H1 (cell line): Measurements from ENCODE around the gene RAD23A. TPM values are rescaled to one million over a fixed set of nuclear protein-coding genes. Genes with fewer than 3 reads are reported as not detected.

ENCODE experiments used
- CTCF ChIA-PET: fragments of 300-600 bp; sonication (Branson Sonifier 250); formaldehyde crosslinking; loops from one replicate; lab custom pipeline; 2021; ENCODE audit not compliant: partially characterized antibody; lab: Charles Lee
- POLR2A ChIA-PET: fragments of 300-600 bp; sonication (Branson Sonifier 250); formaldehyde crosslinking; loops from one replicate; lab custom pipeline; 2021; ENCODE audit warnings: inconsistent platforms; ENCODE audit not compliant: partially characterized antibody; lab: Charles Lee
- DNase-seq, 2 experiments: peaks; one replicate each; pipeline versions ENCODE4 v3.0.0 to v3.0.0-alpha.2; 2010 to 2022; ENCODE audit warnings: low spot score in 2 of 2, low read depth in 1 of 2, mixed read lengths in 1 of 2
- FAIRE-seq: peaks from 2 replicates; lab custom pipeline; 2011; peaks lifted over from hg19 to GRCh38; lab: Jason Lieb, UNC
- H2AFZ ChIP-seq: 2 replicates; pipeline ENCODE4 v1.8.1; 2012; ENCODE audit warnings: low read length, inconsistent platforms
- H2AK5ac ChIP-seq: 2 replicates; pipeline ENCODE4 v1.6.1; 2013; ENCODE audit warnings: low read depth, low read length
- H2BK120ac ChIP-seq: replicated peaks from 2 replicates; pipeline ENCODE3; 2013; ENCODE audit warnings: low read depth, low read length, inconsistent platforms
- H2BK12ac ChIP-seq: 2 replicates; pipeline ENCODE4 v1.6.1; 2013; ENCODE audit warnings: low read depth, low read length
- H2BK15ac ChIP-seq: 2 replicates; pipeline ENCODE4 v1.6.1; 2013; ENCODE audit warnings: low read length
- H2BK20ac ChIP-seq: 2 replicates; pipeline ENCODE4 v1.6.1; 2013; ENCODE audit warnings: low read length
- H2BK5ac ChIP-seq: 2 replicates; pipeline ENCODE4 v1.6.1; 2013; ENCODE audit warnings: low read depth, low read length
- H3K14ac ChIP-seq: 2 replicates; pipeline ENCODE4 v1.6.1; 2013; ENCODE audit warnings: inconsistent platforms; ENCODE audit not compliant: insufficient read length
- H3K18ac ChIP-seq: 2 replicates; pipeline ENCODE4 v1.6.1; 2013; ENCODE audit warnings: low read length; ENCODE audit errors: extremely low read depth
- H3K23ac ChIP-seq: 2 replicates; pipeline ENCODE4 v1.6.1; 2013; ENCODE audit warnings: inconsistent platforms; ENCODE audit not compliant: insufficient read length
- H3K23me2 ChIP-seq: 2 replicates; pipeline ENCODE4 v1.6.1; 2013; ENCODE audit warnings: low read depth, low read length
- H3K27ac ChIP-seq: 2 replicates; pipeline ENCODE4 v1.6.1; 2011; ENCODE audit warnings: low read depth, low read length, inconsistent platforms
- H3K27me3 ChIP-seq, 4 experiments: replicated peaks in 1 of 4; 1 replicate in 1 of 4; 2 replicates in 3 of 4; pipeline versions ENCODE4 v1.6.1 to v1.8.1; 2011 to 2013; ENCODE audit warnings: low read length in 3 of 4, mild to moderate bottlenecking in 3 of 4, inconsistent platforms in 2 of 4, mixed read lengths in 2 of 4, moderate library complexity in 1 of 4; ENCODE audit not compliant: control insufficient read depth in 3 of 4, insufficient read depth in 3 of 4; ENCODE audit errors: extremely low read depth in 1 of 4
- H3K36me3 ChIP-seq, 4 experiments: 2 replicates each; pipeline versions ENCODE4 v1.6.1 to v1.8.1; 2011 to 2013; ENCODE audit warnings: mild to moderate bottlenecking in 4 of 4, low read length in 3 of 4, moderate library complexity in 2 of 4, control low read depth in 1 of 4, inconsistent platforms in 1 of 4; ENCODE audit not compliant: insufficient read depth in 4 of 4, control insufficient read depth in 2 of 4
- H3K4ac ChIP-seq: replicated peaks from 2 replicates; pipeline ENCODE3; 2013; ENCODE audit warnings: low read length, low read depth, mixed read lengths, inconsistent platforms; ENCODE audit not compliant: insufficient read length
- H3K4me1 ChIP-seq, 4 experiments: replicated peaks in 1 of 4; 1 replicate in 1 of 4; 2 replicates in 3 of 4; pipeline versions ENCODE4 v1.6.1 to v1.8.1; 2011 to 2013; ENCODE audit warnings: low read length in 3 of 4, inconsistent platforms in 2 of 4, mixed read lengths in 1 of 4; ENCODE audit not compliant: insufficient read depth in 4 of 4, control insufficient read depth in 3 of 4
- H3K4me2 ChIP-seq, 2 experiments: 2 replicates each; pipeline versions ENCODE4 v1.6.1 to v1.8.1; 2011 to 2013; ENCODE audit warnings: low read depth in 2 of 2, low read length in 2 of 2, control low read depth in 1 of 2, inconsistent platforms in 1 of 2, mild to moderate bottlenecking in 1 of 2; ENCODE audit not compliant: insufficient read depth in 1 of 2
- H3K4me3 ChIP-seq, 4 experiments: fragments of 200-600, 300-600 bp in 1 of 4; sonication (generic), shearing (Covaris generic), sonication (Bioruptor Twin) in 1 of 4; 2 replicates each; pipeline versions ENCODE4 v1.5.1 to v1.8.1; 2011 to 2016; ENCODE audit warnings: low read length in 4 of 4, low read depth in 3 of 4, control low read depth in 2 of 4, inconsistent platforms in 2 of 4, mild to moderate bottlenecking in 2 of 4, mixed read lengths in 1 of 4, moderate library complexity in 1 of 4; ENCODE audit not compliant: insufficient read depth in 2 of 4; ENCODE audit errors: extremely low read depth in 1 of 4
- H3K56ac ChIP-seq: replicated peaks from 2 replicates; pipeline ENCODE3; 2013; ENCODE audit warnings: low read depth, mild to moderate bottlenecking, mixed read lengths, low read length, inconsistent platforms; ENCODE audit not compliant: insufficient read length
- H3K79me1 ChIP-seq: 2 replicates; pipeline ENCODE4 v1.6.1; 2013; ENCODE audit warnings: low read depth, low read length, control low read depth
- H3K79me2 ChIP-seq, 2 experiments: 2 replicates each; pipeline versions ENCODE4 v1.6.1 to v1.8.1; 2012 to 2013; ENCODE audit warnings: low read length in 2 of 2, mild to moderate bottlenecking in 2 of 2, inconsistent platforms in 1 of 2; ENCODE audit not compliant: insufficient read depth in 2 of 2, control insufficient read depth in 1 of 2
- H3K9ac ChIP-seq, 4 experiments: replicated peaks in 1 of 4; 1 replicate in 1 of 4; 2 replicates in 3 of 4; pipeline versions ENCODE4 v1.6.1 to v1.8.1; 2011 to 2013; ENCODE audit warnings: low read depth in 3 of 4, low read length in 3 of 4, control low read depth in 2 of 4, mild to moderate bottlenecking in 2 of 4, moderate library complexity in 2 of 4, inconsistent platforms in 1 of 4; ENCODE audit errors: extremely low read depth in 1 of 4
- H3K9me3 ChIP-seq, 2 experiments: 2 replicates each; pipeline versions ENCODE4 v1.6.1 to v1.8.1; 2012 to 2013; ENCODE audit warnings: mild to moderate bottlenecking in 2 of 2, moderate library complexity in 2 of 2, control low read depth in 1 of 2, inconsistent platforms in 1 of 2, low read depth in 1 of 2, low read length in 1 of 2, mixed read lengths in 1 of 2; ENCODE audit not compliant: insufficient read depth in 2 of 2
- H4K20me1 ChIP-seq, 2 experiments: replicated peaks in 1 of 2; 2 replicates each; pipeline versions ENCODE3 to v1.8.1; 2011 to 2013; ENCODE audit warnings: inconsistent platforms in 2 of 2, low read length in 2 of 2, mild to moderate bottlenecking in 1 of 2; ENCODE audit not compliant: insufficient read depth in 2 of 2, control insufficient read depth in 1 of 2
- H4K5ac ChIP-seq: 2 replicates; pipeline ENCODE4 v1.6.1; 2013; ENCODE audit warnings: low read length, low read depth, mixed read lengths, inconsistent platforms; ENCODE audit not compliant: insufficient read length
- H4K8ac ChIP-seq: 2 replicates; pipeline ENCODE4 v1.8.0; 2013; ENCODE audit warnings: mild to moderate bottlenecking, moderate library complexity, low read length, inconsistent platforms; ENCODE audit not compliant: insufficient read depth; ENCODE audit errors: extremely low read depth
- H4K91ac ChIP-seq: replicated peaks from 2 replicates; pipeline ENCODE3; 2013; ENCODE audit warnings: low read length, mixed read lengths, inconsistent platforms; ENCODE audit not compliant: insufficient read length
- EGR1 ChIP-seq: IDR thresholded peaks from 2 replicates; pipeline ENCODE4 v1.6.1; 2011; ENCODE audit warnings: low read depth, low read length, borderline replicate concordance
- KDM5A ChIP-seq: fragments of 200-600 bp; IDR thresholded peaks from 2 replicates; pipeline ENCODE4 v1.7.1; 2012; ENCODE audit warnings: mild to moderate bottlenecking, low read length, inconsistent platforms, mixed read lengths
- PHF8 ChIP-seq: fragments of 200-600 bp; sonication (generic); conservative IDR thresholded peaks from 2 replicates; pipeline ENCODE4 v1.7.1; 2012; ENCODE audit warnings: low read depth, mild to moderate bottlenecking, inconsistent platforms, low read length, moderate library complexity
- POLR2AphosphoS5 ChIP-seq: IDR thresholded peaks from 2 replicates; pipeline ENCODE4 v1.6.1; 2011; ENCODE audit warnings: low read depth, low read length
- POU5F1 ChIP-seq: IDR thresholded peaks from 2 replicates; pipeline ENCODE4 v1.6.1; 2011; ENCODE audit warnings: low read depth, mild to moderate bottlenecking, low read length, moderate library complexity
- RFX5 ChIP-seq: IDR thresholded peaks from 2 replicates; pipeline ENCODE4 v1.6.1; 2011; ENCODE audit warnings: low read depth, low read length, improper control_type of control experiment, borderline replicate concordance
- SIN3A ChIP-seq, 2 experiments: IDR thresholded peaks in 1 of 2; conservative IDR thresholded peaks in 1 of 2; 2 replicates each; pipeline ENCODE4 v1.6.1; 2011 to 2012; ENCODE audit warnings: low read length in 2 of 2, improper control_type of control experiment in 1 of 2, low read depth in 1 of 2, mild to moderate bottlenecking in 1 of 2
- SP4 ChIP-seq: IDR thresholded peaks from 2 replicates; pipeline ENCODE4 v1.6.1; 2012; ENCODE audit warnings: low read length, inconsistent platforms
- WGBS, 2 experiments: shearing (Covaris generic) in 1 of 2; methylation state at CpG; one replicate each; pipeline versions ENCODE4 v1.1.6 to v1.1.7; 2013 to 2015; ENCODE audit warnings: low lambda C conversion rate in 2 of 2, mixed read lengths in 2 of 2, inconsistent platforms in 1 of 2, low coverage in 1 of 2, missing lambda C conversion rate in 1 of 2; ENCODE audit not compliant: insufficient replicate concordance in 2 of 2, insufficient coverage in 1 of 2, insufficient read length in 1 of 2; ENCODE audit errors: extremely low coverage in 1 of 2, missing lambda C conversion rate in 1 of 2; 5-methylcytosine and 5-hydroxymethylcytosine counted together
- polyA plus RNA-seq, 7 experiments: library from polyadenylated mRNA; depleted of rRNA in 3 of 7; stranded (reverse) in 5 of 7; unstranded in 2 of 7; fragments of >200 nt in 5 of 7; fragments of 200-250 nt in 2 of 7; gene quantifications; 1 replicate in 5 of 7; 2 replicates in 1 of 7; 4 replicates in 1 of 7; pipeline versions ENCODE4 v1.2.1 to v1.2.3, GENCODE V29; 2011 to 2013; ENCODE audit warnings: missing spikeins in 2 of 7, mixed read lengths in 2 of 7
- total RNA-seq: library from RNA; stranded (reverse); fragmentation: NEBNext Ultra II Directional; extraction: Animal tissue kit (Norgen Biotek cat#: 25700); gene quantifications from 2 replicates; pipeline ENCODE4 v1.2.1, GENCODE V29; 2021

The RAD23A gene
- total and polyA plus RNA-seq, 2 of the 8 experiments (the other 6 are each of a cell fraction or from before 2014, with no cell fraction given): 40.0 to 76.1 TPM

- peaks cover 1 to 19% (median 11%) of the 10 kb centered on the region in 4 experiments for H3K36me3 ChIP-seq
- TF ChIP-seq SIN3A (conservative IDR thresholded peaks at IDR 0.05 in 1 of 2, IDR thresholded peaks at IDR 0.05 in 1 of 2; ENCODE audit: low read depth in 1 of 2, low read length in 2 of 2) (no peak), PHF8 (no peak), POU5F1 (no peak), RFX5 (no peak), SP4 (no peak), EGR1 (no peak), KDM5A (no peak), POLR2AphosphoS5 (no peak)
- H4K20me1 ChIP-seq: peaks cover 6 to 18% of the 10 kb centered on the region in 2 experiments
- no peak overlapping the region for H2BK15ac ChIP-seq
- H3K56ac ChIP-seq: no peak overlapping the region
- H3K18ac ChIP-seq: no peak overlapping the region
- no peak overlapping the region for H3K4me2 ChIP-seq
- H3K23me2 ChIP-seq: peaks cover 18% of the 10 kb centered on the region; the same call in 1 of the 2 replicates
- no peak overlapping the region for H2AK5ac ChIP-seq
- H3K9me3 ChIP-seq: no peaks in the 10 kb centered on the region
- H2BK120ac ChIP-seq: no peak overlapping the region
- H2BK12ac ChIP-seq: no peak overlapping the region
- H3K23ac ChIP-seq: no peak overlapping the region
- no peak overlapping the region for H3K9ac ChIP-seq
- no peak overlapping the region for H3K4me3 ChIP-seq
- no peak overlapping the region for H3K4ac ChIP-seq
- H3K79me1 ChIP-seq: peaks cover 12% of the 10 kb centered on the region
- peaks cover 23 to 44% of the 10 kb centered on the region in 2 experiments for H3K79me2 ChIP-seq
- no peak overlapping the region for H4K5ac ChIP-seq
- ChIA-PET CTCF (no interaction called here), POLR2A (interaction anchor here (1.1 to 3.6 kb wide), 5 partner anchors 9 to 50 kb away, joined by 4 to 24 read pairs (median 9); partner anchors contain the start of genes GCDH and RAD23A)
- FAIRE-seq: no peak
- no peak overlapping the region for H4K8ac ChIP-seq
- no peak overlapping the region for H3K27ac ChIP-seq
- no peak overlapping the region for H3K14ac ChIP-seq
- H3K4me1 ChIP-seq: peaks cover 0 to 20% (median 13%) of the 10 kb centered on the region in 4 experiments; a peak in 6 of 7 replicates
- H2BK20ac ChIP-seq: no peak overlapping the region
- no peak overlapping the region for H4K91ac ChIP-seq
- no peak overlapping the region for H2AFZ ChIP-seq
- 91% methylated on average over 10 of the region's 10 CpGs; no CpG with 5 or more reads in 1 of the 2 experiments for WGBS, 2 experiments
- H2BK5ac ChIP-seq: no peak overlapping the region
- no peak for DNase-seq
- H3K27me3 ChIP-seq: no peaks in the 10 kb centered on the region
These were observed 10.6 kb upstream of the RAD23A start for GRCh38 chr19:12935071-12935470.
